Measurements from ENCODE around the gene C1QTNF8. TPM values are rescaled to one million over a fixed set of nuclear protein-coding genes. Genes with fewer than 3 reads are reported as not detected.

C1QTNF8 gene
- polyA plus RNA-seq, 1 donor (not counting 4 experiments of a cell fraction or from before 2014, with no cell fraction given), result not detected

GRCh38 chr16:1038932-1039331 lies 57.1 kb downstream of the C1QTNF8 start:
- peaks cover 30% of the 10 kb centered on the region for H3K27me3 ChIP-seq (ENCODE audit: control insufficient read depth, extremely low read depth, insufficient read depth, low read length)

More at GRCh38 chr16:1038932-1039331, 57.1 kb downstream of the C1QTNF8 start:
- Histone ChIP-seq H4K20me1 (ENCODE audit: control insufficient read depth, extremely low read depth, insufficient read depth, low read length) (peaks cover 3% of the 10 kb centered on the region), H3K27ac (ENCODE audit: control insufficient read depth, insufficient read depth, low read length) (no peak overlapping the region), H3K4me2 (ENCODE audit: control insufficient read depth, extremely low read depth, insufficient read depth, low read depth, low read length) (no peak overlapping the region), H3K79me2 (ENCODE audit: control insufficient read depth, insufficient read depth, low read length) (no peaks in the 10 kb centered on the region), H3K9me1 (ENCODE audit: control insufficient read depth, extremely low read depth, insufficient read depth, low read length) (no peaks in the 10 kb centered on the region), H3K9ac (ENCODE audit: control insufficient read depth, extremely low read depth, insufficient read depth, low read length) (no peak overlapping the region), H3K36me3 (ENCODE audit: control insufficient read depth in 2 of 2, extremely low read depth in 1 of 2, insufficient read depth in 2 of 2, low read length in 2 of 2) (no peaks in the 10 kb centered on the region), H2AFZ (ENCODE audit: control insufficient read depth, low read length) (no peak overlapping the region), H3K4me3 (ENCODE audit: control insufficient read depth in 2 of 3, extremely low read depth in 1 of 3, insufficient read depth in 2 of 3, low read depth in 1 of 3, low read length in 3 of 3) (no peak overlapping the region), H3K4me1 (ENCODE audit: control insufficient read depth, extremely low read depth, insufficient read depth, low read length) (peaks cover 13% of the 10 kb centered on the region), H3K9me3 (ENCODE audit: control insufficient read depth, low read depth, low read length) (no peaks in the 10 kb centered on the region)
- dilution Hi-C loops (cut with MboI; ENCODE audit: extremely low pct_ligation_motif_present, low sequenced_read_pairs), result no loop called here
- TF ChIP-seq EZH2 (IDR thresholded peaks at IDR 0.05; ENCODE audit: low read length) (no peak), CTCF (optimal IDR thresholded peaks at IDR 0.05 in 1 of 3, IDR thresholded peaks at IDR 0.05 in 1 of 3, conservative IDR thresholded peaks at IDR 0.05 in 1 of 3; ENCODE audit: extremely low read depth in 1 of 3, insufficient read depth in 2 of 3, low read length in 3 of 3) (no peak)
- FAIRE-seq (no peak), DNase-seq (ENCODE audit: low read depth, low spot score) (no peak)

Other genes starting within 250 kb of the C1QTNF8 start
- gene LMF1, start 125.3 kb downstream of the C1QTNF8 start, polyA plus RNA-seq, result 3.1 to 6.3 TPM (median 4.2 TPM) in 3 replicates
- gene SOX8, start 114.5 kb downstream of the C1QTNF8 start, polyA plus RNA-seq, result 0.03 to 0.09 TPM in 2 of 3 replicates, not detected in the other
- gene SSTR5, start 23.5 kb downstream of the C1QTNF8 start, polyA plus RNA-seq, result not detected in 3 replicates
- gene CACNA1H, start 56.9 kb upstream of the C1QTNF8 start, polyA plus RNA-seq, result 0.05 to 0.06 TPM in 2 of 3 replicates, not detected in the other
- not detected in 3 replicates for gene TPSG1, start 129.0 kb upstream of the C1QTNF8 start, polyA plus RNA-seq
- not detected in 3 replicates for gene TPSB2, start 133.9 kb upstream of the C1QTNF8 start, polyA plus RNA-seq
- gene TPSAB1, start 144.5 kb upstream of the C1QTNF8 start, polyA plus RNA-seq, result not detected in 3 replicates
- gene TPSD1, start 159.8 kb upstream of the C1QTNF8 start, polyA plus RNA-seq, result not detected in 3 replicates
- gene UBE2I, start 213.4 kb upstream of the C1QTNF8 start, polyA plus RNA-seq, result 72.8 to 157 TPM (median 139 TPM) in 3 replicates
- gene BAIAP3, start 237.4 kb upstream of the C1QTNF8 start, polyA plus RNA-seq, result 0.09 to 0.10 TPM in 2 of 3 replicates, not detected in the other